Measurements from ENCODE around the gene ANO1.

Gene ANO1

GRCh38 chr11:70119502-70119901 is 41.4 kb downstream of the ANO1 start:
- DNase-seq, result no peak

GRCh38 chr11:70120674-70121073 is 42.6 kb downstream of the ANO1 start:
- DNase-seq, result no peak

GRCh38 chr11:70122490-70123198 is 44.5 kb downstream of the ANO1 start:
- no peak for DNase-seq

GRCh38 chr11:70123711-70124110 is 45.6 kb downstream of the ANO1 start:
- no peak for DNase-seq

GRCh38 chr11:70124321-70125000 is 46.3 kb downstream of the ANO1 start:
- DNase-seq, result no peak

GRCh38 chr11:70126494-70126893 is 48.4 kb downstream of the ANO1 start:
- DNase-seq, result no peak

GRCh38 chr11:70127653-70128434 is 49.7 kb downstream of the ANO1 start:
- DNase-seq, result no peak

- no peak for DNase-seq
These were observed 50.4 kb downstream of the ANO1 start for GRCh38 chr11:70128435-70128906.

GRCh38 chr11:70129051-70129592 is 51.0 kb downstream of the ANO1 start:
- DNase-seq, result no peak

- DNase-seq, result no peak
These were observed 52.5 kb downstream of the ANO1 start for GRCh38 chr11:70130636-70131035.

GRCh38 chr11:70131606-70132190 is 53.6 kb downstream of the ANO1 start:
- no peak for DNase-seq

- no peak for DNase-seq
These were observed 54.5 kb downstream of the ANO1 start for GRCh38 chr11:70132641-70133040.

- no peak for DNase-seq
These were observed 55.7 kb downstream of the ANO1 start for GRCh38 chr11:70133771-70134335.

GRCh38 chr11:70134490-70134889 is 56.4 kb downstream of the ANO1 start:
- no peak for DNase-seq

GRCh38 chr11:70135142-70135541 is 57.0 kb downstream of the ANO1 start:
- no peak for DNase-seq

GRCh38 chr11:70135625-70136059 is 57.5 kb downstream of the ANO1 start:
- no peak for DNase-seq

- no peak for DNase-seq
These were observed 59.3 kb downstream of the ANO1 start for GRCh38 chr11:70137383-70137782.

- no peak for DNase-seq
These were observed 60.3 kb downstream of the ANO1 start for GRCh38 chr11:70138403-70138802.

- DNase-seq, result no peak
These were observed 61.8 kb downstream of the ANO1 start for GRCh38 chr11:70139785-70140410.

GRCh38 chr11:70140711-70141485 is 62.8 kb downstream of the ANO1 start:
- DNase-seq, result no peak

GRCh38 chr11:70141486-70142220 is 63.5 kb downstream of the ANO1 start:
- peak; percentile 67 for DNase-seq
